Activated naive CD4-positive, alpha-beta T cell treated with anti-CD3 and anti-CD28 coated beads, Interleukin-2, amount 10 ng/mL, durations not matched to agents 5 hours and 36 hours (primary cell): ENCODE results near the gene LANCL3. TPM values are rescaled to one million over a fixed set of nuclear protein-coding genes. Genes with fewer than 3 reads are reported as not detected.

Source experiments
- total RNA-seq, 2 experiments: library from RNA; stranded (reverse); gene quantifications; one replicate each; pipeline ENCODE4 v1.2.3, GENCODE V29; 2021

Gene LANCL3
- total RNA-seq: under 1 TPM; 0.10 to 0.17 TPM

GRCh38 chrX:37571426-37572107 is at the start of gene LANCL3:
TSS of gene LANCL3 (plus strand) at chrX:37571661. CDS start at chrX:37571871, 210 bp downstream.

GRCh38 chrX:37685381-37686359 is 114.2 kb downstream of the LANCL3 start, which contains the start of gene XK:
TSS of gene XK (plus strand) at chrX:37685791. CDS start at chrX:37685962, 171 bp downstream.

Other genes starting within 250 kb of the LANCL3 start
- not detected for gene PRRG1, start 222.3 kb upstream of the LANCL3 start, total RNA-seq
- gene XK, start 114.1 kb downstream of the LANCL3 start, total RNA-seq: not detected
- gene CYBB, start 208.4 kb downstream of the LANCL3 start, total RNA-seq: under 1 TPM; 0.07 to 0.08 TPM